Measurements from ENCODE around the gene NPSR1. TPM values are rescaled to one million over a fixed set of nuclear protein-coding genes. Genes with fewer than 3 reads are reported as not detected.

NPSR1 gene
- total RNA-seq, 1 donor from 2014 or later = not detected

DNA sequence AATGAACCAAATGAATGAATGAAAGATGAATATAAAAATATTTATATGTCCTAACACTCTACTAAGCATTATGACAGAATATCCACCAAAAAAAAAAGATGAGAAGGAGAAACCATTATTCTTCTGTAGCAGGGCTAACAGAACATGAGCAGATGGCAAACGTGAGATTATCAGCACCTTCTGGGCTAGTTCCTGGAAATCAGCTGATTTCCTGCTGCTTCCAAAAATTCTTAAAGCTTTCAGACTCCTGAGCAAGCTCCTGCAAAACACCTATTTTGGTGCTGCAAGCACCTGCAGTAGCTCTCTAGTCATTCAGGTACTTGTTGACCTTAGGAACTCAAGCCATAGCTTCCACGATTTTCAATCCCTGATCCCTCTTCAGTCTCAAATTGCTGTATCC, 51.8 kb downstream of the NPSR1 start:
- intact Hi-C loops (cut with DNase I) = no loop called here
- ATAC-seq (ENCODE audit: poor library complexity) (no peak), DNase-seq (no peak)

DNA sequence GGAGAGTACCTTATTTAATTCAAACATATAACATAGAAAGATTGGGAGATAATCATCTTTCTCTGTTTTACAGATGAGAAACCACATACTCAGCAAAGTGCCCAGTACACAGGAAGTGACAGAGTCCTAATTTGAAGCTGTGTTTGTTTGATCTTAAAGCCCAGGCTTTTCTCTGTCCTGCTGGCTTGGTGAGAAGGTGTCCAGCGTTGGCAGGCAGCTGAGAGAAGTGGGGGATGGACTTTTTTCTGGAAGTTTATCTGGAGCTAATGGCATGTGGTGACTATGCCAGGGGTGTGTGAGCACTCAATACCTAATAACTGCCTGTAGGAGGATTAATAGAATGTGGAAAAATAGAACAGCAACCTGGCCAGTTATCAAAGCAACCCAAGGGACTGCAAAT, 60.8 kb downstream of the NPSR1 start:
- ATAC-seq (ENCODE audit: poor library complexity) = peak; percentile 56
- no peak for DNase-seq
- intact Hi-C loops (cut with DNase I) = no loop called here

DNA sequence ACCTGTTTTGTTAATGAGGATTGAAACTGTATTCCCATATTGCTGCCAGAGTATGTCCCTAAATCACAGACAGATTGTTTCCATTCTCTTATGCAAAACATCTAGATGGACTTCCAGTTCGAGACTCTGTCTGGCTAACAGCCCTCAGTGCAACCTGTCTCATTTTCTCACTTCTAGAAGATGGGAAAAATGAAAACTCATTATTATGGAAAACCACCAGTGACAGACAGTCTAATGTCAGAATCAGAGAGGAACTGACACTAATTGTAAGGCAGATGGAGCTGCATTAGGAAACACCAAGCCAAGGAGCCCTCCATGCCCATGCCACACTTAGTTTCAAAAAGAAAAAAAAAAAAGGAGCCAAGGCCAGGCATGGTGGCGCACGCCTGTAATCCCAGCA, 61.6 kb downstream of the NPSR1 start:
- no peak for ATAC-seq (ENCODE audit: poor library complexity)
- intact Hi-C loops (cut with DNase I) = no loop called here
- no peak for DNase-seq

DNA sequence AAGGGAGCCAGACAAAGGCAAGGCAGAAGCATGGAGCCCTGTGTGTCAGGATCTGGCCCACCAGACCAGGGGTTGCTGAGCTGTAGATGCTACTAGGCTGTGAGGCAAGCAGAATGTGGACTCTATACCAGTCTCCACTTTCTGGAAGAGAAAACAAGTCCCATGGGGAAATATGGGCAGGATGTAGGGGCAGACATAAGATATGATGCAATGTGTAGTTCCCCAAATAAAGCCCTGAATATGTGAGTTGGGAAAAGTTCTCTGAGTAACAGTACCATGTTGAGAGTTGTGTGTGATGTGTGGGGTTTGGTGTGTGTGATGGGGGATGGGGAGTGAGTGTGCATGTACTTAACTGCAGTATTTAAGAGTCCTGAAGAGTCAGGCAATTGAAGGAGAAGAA, 62.3 kb downstream of the NPSR1 start:
- intact Hi-C loops (cut with DNase I) = no loop called here
- DNase-seq (no peak), ATAC-seq (ENCODE audit: poor library complexity) (no peak)

DNA sequence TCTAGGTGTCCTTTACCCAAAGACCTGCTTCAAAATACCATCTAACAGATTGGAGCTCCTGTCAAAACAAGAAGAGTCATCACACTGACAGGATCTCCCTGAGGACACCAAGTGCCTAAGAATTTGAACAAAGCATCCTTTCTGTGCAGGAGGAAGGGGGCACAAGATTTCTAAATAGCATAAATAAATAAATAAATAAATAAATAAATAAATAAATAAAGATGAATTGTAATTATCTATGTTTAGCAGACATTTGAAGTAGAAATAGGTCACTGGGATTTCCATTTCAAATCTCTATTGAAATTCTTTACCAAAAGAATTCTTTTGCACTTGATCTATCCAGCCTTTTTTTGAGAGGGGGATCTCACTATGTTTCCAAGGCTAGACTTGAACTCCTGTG, 65.3 kb downstream of the NPSR1 start:
- intact Hi-C loops (cut with DNase I) = no loop called here

DNA sequence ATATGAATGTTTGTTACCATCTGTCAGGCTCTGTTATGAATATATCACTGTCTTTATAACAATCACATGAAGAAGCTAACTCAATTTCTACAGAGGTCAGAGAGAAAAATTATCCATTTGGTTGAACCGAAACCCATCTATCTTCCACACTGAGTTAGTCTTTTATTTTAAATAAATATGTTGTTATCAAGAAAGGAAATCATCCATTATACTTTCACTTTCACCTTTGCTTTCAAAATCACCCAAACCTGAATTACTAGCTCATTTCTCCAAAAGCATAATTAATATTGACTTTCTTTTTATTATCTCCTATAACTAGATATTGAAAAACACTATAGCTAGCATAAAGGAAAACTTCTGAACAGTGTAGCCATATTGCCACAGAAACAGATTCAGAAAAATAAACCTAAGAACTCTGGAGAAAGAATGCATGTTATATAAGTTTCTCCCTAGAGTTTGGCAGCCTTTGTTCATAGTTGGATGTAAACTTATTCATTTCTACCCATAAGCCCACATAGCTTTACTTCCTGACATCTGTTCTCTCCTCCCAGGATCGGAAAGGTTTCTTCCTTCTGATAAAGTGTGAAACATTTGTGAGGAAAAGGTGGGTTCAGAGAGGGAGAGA, 66.0 kb downstream of the NPSR1 start:
- intact Hi-C loops (cut with DNase I) = no loop called here
- no peak for DNase-seq
- no peak for ATAC-seq (ENCODE audit: poor library complexity)

More for the DNA sequence above, 65.3 kb downstream of the NPSR1 start:
- no peak for ATAC-seq (ENCODE audit: poor library complexity)
- DNase-seq = no peak

- ATAC-seq (ENCODE audit: poor library complexity) (no peak), DNase-seq (no peak)
- intact Hi-C loops (cut with DNase I) = no loop called here
Observed at GRCh38 chr7:34726221-34726620, 68.2 kb downstream of the NPSR1 start.

DNA sequence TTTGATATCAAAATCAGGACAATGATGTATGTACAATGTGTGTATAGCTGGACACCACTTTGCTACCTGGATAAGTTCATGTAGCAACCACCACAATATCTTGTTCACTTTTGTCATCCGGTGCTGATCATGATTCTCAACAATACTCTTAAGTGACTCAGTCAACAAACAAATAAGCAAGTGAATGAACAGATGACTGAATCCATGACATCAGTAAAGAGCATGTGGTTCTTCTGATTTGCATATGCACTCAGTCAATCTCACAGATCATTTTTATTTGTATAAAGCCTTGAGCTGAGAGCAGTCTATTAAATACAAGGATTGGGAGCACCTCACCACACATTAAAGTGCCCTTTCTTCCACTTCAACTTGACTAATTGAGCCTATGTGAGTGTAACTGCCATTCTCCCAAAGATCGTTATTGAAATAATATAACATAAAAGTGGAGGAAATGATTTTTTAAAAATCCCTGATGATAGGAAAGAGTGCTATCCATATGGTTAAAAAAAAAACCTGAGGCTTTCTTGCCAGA, 69.5 kb downstream of the NPSR1 start:
- no peak for DNase-seq
- intact Hi-C loops (cut with DNase I) = no loop called here
- no peak for ATAC-seq (ENCODE audit: poor library complexity)

DNA sequence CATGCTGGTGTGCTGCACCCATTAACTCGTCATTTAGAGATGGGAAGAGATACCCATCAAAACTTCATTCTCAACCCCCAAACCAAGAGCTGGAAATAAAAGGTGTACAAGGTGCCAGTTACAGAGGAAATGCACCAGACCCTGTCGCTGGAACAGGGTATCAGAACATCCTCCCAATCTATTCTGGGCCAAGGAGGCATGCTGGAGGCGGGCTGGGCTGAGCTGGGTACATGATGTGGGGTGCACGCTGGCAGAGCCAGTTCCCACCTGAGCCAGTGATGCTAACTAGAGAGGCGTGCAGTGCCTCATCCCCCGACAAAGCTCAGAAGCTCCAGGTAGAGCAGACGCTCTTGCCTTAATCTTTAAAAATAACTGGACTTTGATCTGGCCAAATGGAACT, 70.1 kb downstream of the NPSR1 start:
- intact Hi-C loops (cut with DNase I) = no loop called here
- DNase-seq = no peak
- no peak for ATAC-seq (ENCODE audit: poor library complexity)

DNA sequence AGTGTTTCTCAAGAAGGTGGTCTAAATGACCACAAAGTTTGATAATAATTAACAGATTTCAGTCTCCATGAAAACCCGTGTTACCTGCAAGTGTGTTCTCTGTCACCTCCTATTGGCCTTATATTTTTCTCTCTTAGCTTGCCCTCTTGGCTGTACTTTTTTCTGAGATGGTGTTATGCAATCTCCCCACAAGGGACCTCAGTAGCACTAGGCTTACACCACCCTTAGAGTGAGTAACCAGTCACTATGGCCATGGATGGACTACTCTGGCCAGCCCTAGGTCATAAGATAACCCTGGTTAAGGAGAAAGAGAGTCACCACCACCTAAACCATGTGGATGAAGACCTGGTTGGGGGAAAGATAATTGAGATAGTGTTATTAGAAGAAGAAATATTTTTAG, 76.8 kb downstream of the NPSR1 start:
- intact Hi-C loops (cut with DNase I) = no loop called here
- ATAC-seq (ENCODE audit: poor library complexity) = no peak
- DNase-seq = no peak

- ATAC-seq (ENCODE audit: poor library complexity) = no peak
- intact Hi-C loops (cut with DNase I) = no loop called here
- DNase-seq = no peak
Observed at GRCh38 chr7:34735526-34735925, 77.5 kb downstream of the NPSR1 start.

DNA sequence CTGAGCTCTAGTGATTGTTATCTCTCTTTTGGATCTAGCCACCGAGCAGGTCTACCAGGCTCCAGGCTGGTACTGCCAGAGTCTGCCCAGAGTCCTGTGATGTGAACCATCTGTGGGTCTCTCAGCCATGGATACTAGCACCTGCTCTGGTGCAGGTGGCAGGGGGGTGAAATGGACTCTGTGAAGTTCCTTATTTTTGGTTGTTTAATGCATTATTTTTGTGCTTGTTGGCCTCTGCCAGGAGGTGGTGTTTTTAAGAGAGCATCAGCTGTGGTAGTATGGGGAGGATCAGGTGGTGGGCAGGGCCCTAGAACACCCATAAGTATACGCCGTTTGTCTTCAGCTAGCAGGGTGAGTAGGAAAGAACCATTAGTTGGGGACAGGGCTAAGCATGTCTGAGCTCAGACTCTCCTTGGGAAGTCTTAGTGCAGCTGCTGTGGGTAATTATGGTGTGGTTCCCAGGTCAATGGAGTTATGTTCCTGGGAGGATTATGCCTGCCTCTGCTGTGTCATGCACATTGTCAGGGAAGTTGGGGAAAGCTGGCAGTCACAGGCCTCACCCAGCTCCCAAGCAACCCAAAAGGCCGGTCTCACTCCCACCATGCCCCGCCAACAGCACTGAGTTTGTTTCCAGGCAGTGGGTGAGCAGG, 81.8 kb downstream of the NPSR1 start:
- ATAC-seq (ENCODE audit: poor library complexity) (no peak), DNase-seq (no peak)
- intact Hi-C loops (cut with DNase I) = no loop called here

GRCh38 chr7:34740840-34741239, 82.8 kb downstream of the NPSR1 start:
- DNase-seq (no peak), ATAC-seq (ENCODE audit: poor library complexity) (no peak)
- intact Hi-C loops (cut with DNase I) = no loop called here

GRCh38 chr7:34747176-34747781, 89.3 kb downstream of the NPSR1 start:
- ATAC-seq (ENCODE audit: poor library complexity) = no peak
- intact Hi-C loops (cut with DNase I) = no loop called here
- no peak for DNase-seq

DNA sequence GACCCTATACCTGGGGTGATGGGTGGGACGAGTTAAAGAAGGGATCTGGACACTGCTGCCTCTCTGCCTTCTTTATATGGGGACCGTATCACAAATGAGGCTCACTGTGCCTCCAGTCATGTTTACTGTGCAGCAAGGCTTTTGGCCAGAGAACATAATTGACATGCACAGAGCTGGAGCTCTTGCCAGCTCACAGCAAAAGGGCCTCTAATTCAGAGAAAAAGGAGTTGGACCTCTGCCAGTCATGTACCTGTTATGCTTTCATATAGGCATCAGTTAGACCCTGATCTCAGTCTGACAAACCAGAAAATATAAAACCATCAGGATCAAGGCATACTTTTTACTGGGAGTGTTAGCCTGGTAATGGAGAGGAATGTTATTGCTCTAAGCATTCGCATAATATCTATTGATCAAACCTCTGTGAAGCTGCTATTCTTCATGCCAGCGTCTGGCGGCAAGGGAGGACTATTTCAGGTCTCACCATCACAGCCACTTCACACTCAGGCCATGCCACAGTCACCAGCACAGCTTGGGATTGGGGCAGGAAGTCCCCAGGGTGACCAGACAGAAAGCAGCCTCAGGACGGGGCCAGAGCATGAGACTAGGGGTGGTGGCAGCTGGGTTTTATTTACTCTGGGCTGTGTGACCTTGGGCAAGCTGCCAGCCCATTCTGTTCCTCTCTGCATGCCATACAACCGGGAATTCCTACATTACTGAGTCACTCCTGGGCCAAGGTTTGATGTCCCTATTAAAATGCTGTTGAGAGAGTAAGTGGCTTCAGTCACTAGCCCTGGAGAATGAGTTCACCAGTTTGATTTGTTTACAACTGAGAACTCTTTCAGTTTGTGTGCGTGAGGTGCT, 90.1 kb downstream of the NPSR1 start:
- DNase-seq (peak; percentile 85), ATAC-seq (ENCODE audit: poor library complexity) (peak; percentile 97)
- intact Hi-C loops (cut with DNase I) = no loop called here

- ATAC-seq (ENCODE audit: poor library complexity) (no peak), DNase-seq (no peak)
- intact Hi-C loops (cut with DNase I) = no loop called here
Observed at GRCh38 chr7:34748728-34749089, 90.7 kb downstream of the NPSR1 start.

- intact Hi-C loops (cut with DNase I) = no loop called here
- ATAC-seq (ENCODE audit: poor library complexity) (no peak), DNase-seq (no peak)
Observed at GRCh38 chr7:34749446-34749845, 91.4 kb downstream of the NPSR1 start.

DNA sequence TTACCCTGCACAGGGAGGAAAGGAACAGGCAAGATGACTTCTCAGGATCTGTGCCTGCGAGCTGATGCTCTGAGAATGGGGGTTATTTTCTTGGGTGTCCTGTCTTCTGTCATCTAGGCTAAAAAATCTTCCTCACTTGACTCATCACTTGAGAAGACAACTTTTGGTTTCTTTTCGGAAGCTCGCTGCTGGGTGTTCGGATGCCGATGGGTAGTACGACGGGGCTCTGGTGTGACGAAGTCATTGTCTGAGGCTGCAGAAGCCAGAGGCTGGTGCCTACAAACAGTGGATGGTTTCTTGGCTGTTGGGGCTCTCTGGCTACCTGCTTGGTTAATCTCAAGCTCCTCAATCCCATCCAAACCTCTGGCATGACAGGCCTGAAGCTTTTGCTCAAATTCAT, 92.2 kb downstream of the NPSR1 start:
- DNase-seq (no peak), ATAC-seq (ENCODE audit: poor library complexity) (no peak)

DNA sequence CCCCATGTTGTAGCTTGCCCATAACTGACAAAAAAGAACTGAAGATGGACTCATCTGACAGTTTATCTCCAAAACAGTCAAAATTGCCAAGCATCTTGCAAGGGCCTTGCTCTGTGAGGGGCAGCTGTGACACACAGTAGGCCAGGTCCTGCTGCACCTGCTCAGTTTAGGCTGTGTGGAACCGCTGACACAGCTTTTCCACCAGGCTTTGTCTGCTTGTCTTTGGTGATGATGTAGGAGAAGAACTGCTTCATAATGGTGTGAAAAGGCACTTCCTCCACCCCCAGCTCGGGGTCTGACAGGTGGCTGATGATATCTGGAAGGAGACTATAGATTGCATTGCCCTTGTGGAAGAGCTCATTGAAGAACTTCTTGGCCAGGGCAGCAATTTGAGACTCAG, 92.6 kb downstream of the NPSR1 start:
- ATAC-seq (ENCODE audit: poor library complexity) = no peak
- intact Hi-C loops (cut with DNase I) = no loop called here
- DNase-seq = no peak

More for the DNA sequence above, 92.2 kb downstream of the NPSR1 start:
- intact Hi-C loops (cut with DNase I) = no loop called here
